ENCODE data around the gene MACROD1.

Gene MACROD1

DNA sequence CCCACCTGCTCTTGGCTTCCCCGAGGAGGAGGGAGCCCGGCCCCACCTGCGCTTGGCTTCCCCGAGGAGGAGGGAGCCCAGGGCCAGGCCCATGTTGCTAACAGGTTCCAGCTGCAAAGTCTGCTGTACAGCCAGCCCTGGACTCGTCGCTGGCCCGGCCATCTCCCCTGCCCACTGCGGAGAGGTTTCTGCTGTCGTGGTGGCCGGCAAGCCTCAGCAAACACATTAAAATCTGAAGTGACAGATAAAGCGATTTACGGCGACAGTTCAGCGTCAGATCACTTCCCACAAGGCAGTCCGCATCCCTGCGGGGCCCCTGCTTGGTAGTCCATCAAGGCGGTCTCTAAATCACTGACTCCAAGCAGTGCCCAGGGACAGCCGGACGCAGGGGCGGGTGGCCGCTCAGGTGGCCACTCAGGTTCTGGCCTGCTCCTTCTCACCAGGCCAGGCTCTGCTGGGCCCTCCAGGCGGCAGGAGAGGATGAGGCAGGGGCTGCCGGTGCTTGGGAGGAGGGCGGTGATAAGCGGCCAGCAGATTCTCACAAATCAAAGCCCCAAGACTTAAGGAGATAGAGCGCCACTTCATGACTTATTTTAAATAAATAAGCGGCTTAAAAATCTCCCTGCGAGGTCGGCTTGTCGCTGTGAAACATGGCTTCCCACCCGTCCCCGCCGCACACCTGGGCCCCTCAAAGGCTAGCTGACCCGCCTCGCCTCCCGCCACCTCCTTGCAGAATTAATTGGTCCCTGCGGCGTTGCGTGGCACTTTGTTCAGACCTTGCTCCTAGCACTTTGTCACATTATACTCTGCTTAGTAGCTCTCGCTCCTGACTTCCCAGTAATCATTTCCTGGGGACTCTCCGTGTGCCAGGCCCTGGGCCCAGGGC is 21.1 kb downstream of the MACROD1 start:
- TF ChIP-seq, protein P1, sequence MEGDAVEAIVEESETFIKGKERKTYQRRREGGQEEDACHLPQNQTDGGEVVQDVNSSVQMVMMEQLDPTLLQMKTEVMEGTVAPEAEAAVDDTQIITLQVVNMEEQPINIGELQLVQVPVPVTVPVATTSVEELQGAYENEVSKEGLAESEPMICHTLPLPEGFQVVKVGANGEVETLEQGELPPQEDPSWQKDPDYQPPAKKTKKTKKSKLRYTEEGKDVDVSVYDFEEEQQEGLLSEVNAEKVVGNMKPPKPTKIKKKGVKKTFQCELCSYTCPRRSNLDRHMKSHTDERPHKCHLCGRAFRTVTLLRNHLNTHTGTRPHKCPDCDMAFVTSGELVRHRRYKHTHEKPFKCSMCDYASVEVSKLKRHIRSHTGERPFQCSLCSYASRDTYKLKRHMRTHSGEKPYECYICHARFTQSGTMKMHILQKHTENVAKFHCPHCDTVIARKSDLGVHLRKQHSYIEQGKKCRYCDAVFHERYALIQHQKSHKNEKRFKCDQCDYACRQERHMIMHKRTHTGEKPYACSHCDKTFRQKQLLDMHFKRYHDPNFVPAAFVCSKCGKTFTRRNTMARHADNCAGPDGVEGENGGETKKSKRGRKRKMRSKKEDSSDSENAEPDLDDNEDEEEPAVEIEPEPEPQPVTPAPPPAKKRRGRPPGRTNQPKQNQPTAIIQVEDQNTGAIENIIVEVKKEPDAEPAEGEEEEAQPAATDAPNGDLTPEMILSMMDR (IDR thresholded peaks at IDR 0.05), result no peak
- Histone ChIP-seq H3K27me3 (ENCODE audit: control insufficient read depth, insufficient read depth, low read length) (no peaks in the 10 kb centered on the region), H3K9me3 (ENCODE audit: control insufficient read depth, low read length) (no peaks in the 10 kb centered on the region), H3K27ac (no peak overlapping the region), H3K9ac (no peak overlapping the region), H3K79me2 (no peaks in the 10 kb centered on the region), H3K4me1 (no peaks in the 10 kb centered on the region), H3K36me3 (ENCODE audit: control insufficient read depth, insufficient read depth, low read length) (no peaks in the 10 kb centered on the region), H2AFZ (no peak overlapping the region), H3K4me3 (ENCODE audit: low read depth, low read length) (no peak overlapping the region), H3K4me2 (ENCODE audit: low read length) (no peak overlapping the region)

DNA sequence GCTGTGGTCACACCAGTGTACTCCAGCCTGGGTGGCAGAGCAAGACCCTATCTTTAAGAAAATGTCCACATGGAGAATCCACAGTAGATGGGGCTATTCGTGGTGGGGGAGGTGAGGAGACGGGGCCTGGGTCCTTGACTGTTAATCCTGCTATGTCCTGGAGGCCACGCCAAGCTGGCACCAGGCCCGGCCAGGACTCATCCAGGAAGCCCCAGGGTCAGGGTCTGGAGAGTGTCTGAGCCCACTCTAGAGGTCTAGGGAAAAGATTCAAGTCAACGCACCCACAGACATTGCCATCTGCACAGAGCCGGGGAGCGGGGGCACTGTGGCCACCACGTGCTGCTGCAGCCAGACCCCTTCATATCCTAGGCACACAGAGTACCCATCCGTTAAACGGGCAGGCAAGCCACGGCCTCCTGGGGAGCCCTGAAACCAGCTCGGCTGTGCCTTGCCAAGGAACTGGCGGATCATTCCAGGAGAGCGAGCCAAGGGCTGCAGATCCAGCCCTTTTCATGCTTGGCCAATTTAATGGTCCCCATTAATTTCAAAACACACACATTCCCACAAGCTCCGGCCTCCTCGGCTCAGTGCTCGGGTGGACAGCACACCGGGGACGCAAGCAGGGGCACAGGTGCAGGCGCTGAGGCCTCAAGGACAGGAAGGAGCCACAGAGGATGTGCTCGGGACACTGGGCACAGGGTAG is 24.7 kb downstream of the MACROD1 start:
- no peaks in the 10 kb centered on the region for H3K4me1 ChIP-seq

DNA sequence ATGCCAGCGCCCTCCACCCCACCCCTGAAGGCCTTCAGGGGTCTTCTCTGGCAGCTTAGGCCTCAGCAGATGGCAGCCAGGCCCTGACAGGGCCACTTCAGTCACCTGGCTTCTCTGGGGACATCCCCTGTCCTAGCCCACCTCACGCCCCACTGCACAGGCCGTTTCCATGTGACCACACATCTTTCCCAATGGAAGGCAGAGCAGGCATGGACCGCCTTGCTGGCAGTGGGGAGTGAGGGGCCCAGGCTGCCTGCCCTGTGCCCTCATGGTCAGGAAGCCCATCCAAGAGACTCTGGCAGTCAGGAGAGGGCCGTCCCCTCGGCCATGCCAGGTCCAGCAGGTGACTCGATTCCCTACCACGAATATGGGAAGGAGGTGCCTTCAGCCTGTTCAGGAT is 25.8 kb downstream of the MACROD1 start:
- H3K79me2 ChIP-seq, result no peaks in the 10 kb centered on the region
- no peak overlapping the region for H3K27ac ChIP-seq
- no peak overlapping the region for H3K4me2 ChIP-seq (ENCODE audit: low read length)
- no peaks in the 10 kb centered on the region for H3K9me3 ChIP-seq (ENCODE audit: control insufficient read depth, low read length)
- H3K4me3 ChIP-seq (ENCODE audit: low read depth, low read length), result no peak overlapping the region
- H3K36me3 ChIP-seq (ENCODE audit: control insufficient read depth, insufficient read depth, low read length), result no peaks in the 10 kb centered on the region
- no peak overlapping the region for H2AFZ ChIP-seq
- H3K4me1 ChIP-seq, result no peaks in the 10 kb centered on the region
- TF ChIP-seq, protein P1 (IDR thresholded peaks at IDR 0.05), result no peak
- H3K27me3 ChIP-seq (ENCODE audit: control insufficient read depth, insufficient read depth, low read length), result no peaks in the 10 kb centered on the region
- H3K9ac ChIP-seq, result no peak overlapping the region

More for the DNA sequence above, 24.7 kb downstream of the MACROD1 start:
- Histone ChIP-seq H3K4me2 (ENCODE audit: low read length) (no peak overlapping the region), H3K79me2 (no peaks in the 10 kb centered on the region), H3K9me3 (ENCODE audit: control insufficient read depth, low read length) (no peaks in the 10 kb centered on the region), H3K4me3 (ENCODE audit: low read depth, low read length) (no peak overlapping the region), H2AFZ (no peak overlapping the region), H3K9ac (no peak overlapping the region), H3K36me3 (ENCODE audit: control insufficient read depth, insufficient read depth, low read length) (no peaks in the 10 kb centered on the region), H3K27ac (no peak overlapping the region), H3K27me3 (ENCODE audit: control insufficient read depth, insufficient read depth, low read length) (no peaks in the 10 kb centered on the region)
- TF ChIP-seq, protein P1 (IDR thresholded peaks at IDR 0.05), result no peak

DNA sequence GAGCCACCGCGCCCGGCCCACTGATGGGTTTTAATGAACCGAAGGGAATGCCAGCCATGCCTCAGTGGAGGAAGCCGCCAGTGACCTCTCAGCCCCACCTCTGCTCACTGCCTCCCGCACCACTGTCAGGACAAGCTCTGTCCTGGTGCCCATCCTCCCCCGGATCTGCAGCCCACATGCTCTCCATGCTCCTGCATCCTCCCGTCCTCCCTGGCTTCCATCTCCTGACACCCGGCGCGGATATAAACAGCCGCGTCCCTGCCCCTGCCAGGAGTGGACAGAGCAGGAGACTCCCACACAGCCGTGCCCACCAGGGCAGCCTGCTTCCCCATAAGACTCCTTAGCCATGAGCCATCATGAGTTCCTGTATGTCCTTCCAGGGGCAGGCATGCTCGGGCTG is 26.9 kb downstream of the MACROD1 start:
- no peaks in the 10 kb centered on the region for H3K79me2 ChIP-seq
- TF ChIP-seq, protein P1 (IDR thresholded peaks at IDR 0.05), result no peak
- no peak overlapping the region for H3K4me3 ChIP-seq (ENCODE audit: low read depth, low read length)
- H3K36me3 ChIP-seq (ENCODE audit: control insufficient read depth, insufficient read depth, low read length), result no peaks in the 10 kb centered on the region
- no peaks in the 10 kb centered on the region for H3K9me3 ChIP-seq (ENCODE audit: control insufficient read depth, low read length)
- no peak overlapping the region for H3K27ac ChIP-seq
- H2AFZ ChIP-seq, result no peak overlapping the region
- no peak overlapping the region for H3K9ac ChIP-seq
- H3K4me2 ChIP-seq (ENCODE audit: low read length), result no peak overlapping the region
- no peaks in the 10 kb centered on the region for H3K27me3 ChIP-seq (ENCODE audit: control insufficient read depth, insufficient read depth, low read length)
- H3K4me1 ChIP-seq, result no peaks in the 10 kb centered on the region
